ENCODE results near the gene MAP4K5. TPM values are rescaled to one million over a fixed set of nuclear protein-coding genes. Genes with fewer than 3 reads are reported as not detected.
A peak's percentile ranks its signal among the peaks of the same experiment; 100 is the strongest.
"Not testable (repeated sequence)": the region's sequence is repeated elsewhere in the genome, so short reads cannot be mapped to it uniquely, and the experiment has no call there.

The MAP4K5 gene
- total RNA-seq, 1 donor from 2014 or later: 85.2 TPM

- FAIRE-seq (no peak), DNase-seq (ENCODE audit: low spot score in 2 of 2) (no peak)
These were observed 904 bp upstream of the MAP4K5 start for GRCh38 chr14:50533241-50533705.

GRCh38 chr14:50531595-50532501 is 521 bp downstream of the MAP4K5 start:
- FAIRE-seq (no peak), DNase-seq (ENCODE audit: low spot score in 2 of 2) (peak in 1 of 2 donors; percentile 30)

- DNase-seq (ENCODE audit: low spot score in 2 of 2): no peak
- FAIRE-seq: no peak
These were observed 1.5 kb downstream of the MAP4K5 start for GRCh38 chr14:50530794-50531365.

- DNase-seq (ENCODE audit: low spot score in 2 of 2): no peak
- no peak for FAIRE-seq
These were observed 2.0 kb downstream of the MAP4K5 start for GRCh38 chr14:50530358-50530757.

- FAIRE-seq: no peak
- no peak for DNase-seq (ENCODE audit: low spot score in 2 of 2)
These were observed 2.8 kb downstream of the MAP4K5 start for GRCh38 chr14:50529288-50530179.

GRCh38 chr14:50528000-50528399 is 4.4 kb downstream of the MAP4K5 start:
- no peak for FAIRE-seq
- DNase-seq (ENCODE audit: low spot score in 2 of 2): no peak

GRCh38 chr14:50524731-50525515 is 7.4 kb downstream of the MAP4K5 start:
- DNase-seq (ENCODE audit: low spot score in 2 of 2) (no peak), FAIRE-seq (no peak)

GRCh38 chr14:50524060-50524459 is 8.3 kb downstream of the MAP4K5 start:
- no peak for FAIRE-seq

DNA sequence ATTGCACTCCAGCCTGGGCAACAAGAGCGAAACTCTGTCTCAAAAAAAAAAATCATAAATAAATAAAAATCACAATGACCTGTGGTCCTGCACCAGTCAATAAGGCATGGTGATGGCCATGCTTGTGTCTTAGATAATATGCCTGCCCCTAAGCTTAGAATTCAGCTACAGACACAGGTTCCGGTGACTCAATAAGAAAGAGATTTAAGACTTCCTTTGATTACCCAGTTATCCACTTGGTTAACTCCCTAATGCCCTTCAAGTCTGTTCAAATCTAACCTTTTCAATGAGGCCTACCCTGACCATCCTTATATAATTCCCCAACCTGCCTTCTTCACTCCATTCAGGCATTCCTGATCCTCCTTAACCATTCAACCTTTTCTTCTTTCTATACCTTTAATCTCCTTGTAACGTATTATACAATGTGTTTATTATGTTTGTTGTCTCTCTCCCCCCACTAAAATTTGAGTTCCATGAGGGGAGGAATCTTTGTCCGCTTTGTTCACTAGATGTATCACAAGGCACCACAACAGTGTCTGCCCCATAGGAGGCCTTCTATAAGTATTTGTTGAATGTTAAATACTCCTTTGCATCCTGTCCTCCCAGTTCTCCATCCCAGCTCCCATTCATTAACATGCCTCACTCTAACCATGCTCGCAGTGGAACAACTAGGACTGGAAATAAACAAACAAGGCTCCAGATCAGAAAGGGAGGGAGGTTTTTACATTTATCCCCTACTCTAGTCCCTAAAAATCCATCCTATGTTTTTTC is 8.9 kb downstream of the MAP4K5 start:
- FAIRE-seq: no peak
- DNase-seq (ENCODE audit: low spot score in 2 of 2): no peak

More at GRCh38 chr14:50524060-50524459, 8.3 kb downstream of the MAP4K5 start:
- no peak for DNase-seq (ENCODE audit: low spot score in 2 of 2)

DNA sequence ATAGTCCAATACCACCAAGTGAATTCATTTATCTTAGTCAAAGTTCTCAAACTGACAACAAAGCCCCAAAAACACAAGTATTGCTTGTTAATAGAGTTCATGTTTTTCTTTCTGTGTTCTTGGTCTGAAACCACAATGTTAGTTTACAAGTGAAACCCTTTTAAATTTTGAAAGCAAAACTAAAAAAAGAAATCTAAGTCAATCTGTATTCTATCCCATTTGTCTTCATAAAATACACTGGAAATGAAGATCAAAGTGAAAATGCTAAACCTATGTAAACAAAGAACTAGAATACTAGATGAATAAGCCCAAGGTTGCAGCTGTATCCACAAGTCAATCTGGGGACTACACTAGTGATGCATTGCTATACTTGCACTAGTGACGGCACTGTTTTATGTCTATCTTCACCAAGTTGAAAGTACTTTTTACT is 10.4 kb downstream of the MAP4K5 start:
- peak; percentile 8 for FAIRE-seq
- no peak for DNase-seq (ENCODE audit: low spot score in 2 of 2)

DNA sequence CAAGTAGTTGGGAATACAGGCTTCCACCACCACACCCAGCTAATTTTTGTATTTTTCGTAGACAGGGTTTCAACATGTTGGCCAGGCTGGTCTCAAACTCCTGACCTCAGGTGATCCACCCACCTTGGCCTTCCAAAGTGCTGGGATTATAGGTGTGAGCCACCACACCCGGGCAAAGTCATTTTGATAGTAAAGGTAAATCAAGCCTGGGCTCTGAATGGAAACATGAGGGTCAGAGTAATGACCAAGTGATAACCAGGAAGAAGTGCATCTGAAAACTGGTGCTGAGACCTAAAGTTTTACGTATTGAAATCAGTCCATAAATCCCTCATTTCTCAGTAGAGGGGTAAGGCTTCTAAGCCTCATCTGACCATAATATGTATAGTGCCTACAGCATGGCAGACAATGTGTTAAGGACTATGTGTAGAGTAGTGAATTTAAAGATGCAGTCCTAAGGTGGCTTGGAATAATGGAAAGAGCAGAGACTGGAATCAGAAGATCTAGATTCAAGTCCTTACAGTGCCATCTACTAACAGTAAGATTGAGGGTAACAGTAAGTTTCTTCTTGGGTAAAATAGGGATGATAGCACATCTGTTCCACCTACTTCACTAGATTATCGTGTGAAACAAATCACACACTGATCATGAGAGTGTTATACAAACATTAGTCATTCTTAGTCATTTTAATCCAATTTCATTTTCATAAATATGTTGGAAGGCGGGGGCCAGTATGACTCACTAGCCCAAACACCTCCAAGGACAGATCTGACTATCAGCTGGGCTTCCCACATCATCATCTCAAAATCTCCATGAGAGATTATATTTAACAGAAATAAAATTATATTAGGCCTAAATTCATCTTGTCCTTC is 11.2 kb downstream of the MAP4K5 start:
- no peak for DNase-seq (ENCODE audit: low spot score in 2 of 2)
- no peak for FAIRE-seq

GRCh38 chr14:50516091-50516490 is 16.3 kb downstream of the MAP4K5 start:
- FAIRE-seq: no peak

GRCh38 chr14:50512463-50512862 is 19.9 kb downstream of the MAP4K5 start:
- no peak for DNase-seq (ENCODE audit: low spot score in 2 of 2)
- FAIRE-seq: no peak

More at GRCh38 chr14:50516091-50516490, 16.3 kb downstream of the MAP4K5 start:
- no peak for DNase-seq (ENCODE audit: low spot score in 2 of 2)

DNA sequence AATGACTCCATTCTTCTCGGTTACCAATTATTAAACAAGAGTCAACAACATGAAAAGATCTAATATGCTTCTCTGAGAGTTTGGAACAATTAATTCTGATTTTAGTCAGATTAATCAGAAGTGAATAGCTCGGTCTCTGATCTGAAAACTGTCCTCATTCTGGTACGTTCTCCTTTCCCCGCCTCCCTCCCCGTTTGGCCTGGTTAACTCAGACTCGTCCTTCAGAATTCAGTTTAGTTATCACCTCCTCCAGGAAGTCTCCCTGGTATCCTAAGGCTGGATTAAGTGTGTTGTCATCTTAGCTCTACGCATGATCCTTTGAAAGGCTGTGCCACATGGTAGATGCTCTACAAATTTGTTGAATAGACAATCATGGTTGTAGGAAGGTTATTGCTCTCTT is 22.2 kb downstream of the MAP4K5 start:
- no peak for DNase-seq (ENCODE audit: low spot score in 2 of 2)
- no peak for FAIRE-seq

GRCh38 chr14:50507078-50507477 is 25.3 kb downstream of the MAP4K5 start:
- FAIRE-seq; DNase-seq (ENCODE audit: low spot score in 2 of 2): not testable (repeated sequence)

DNA sequence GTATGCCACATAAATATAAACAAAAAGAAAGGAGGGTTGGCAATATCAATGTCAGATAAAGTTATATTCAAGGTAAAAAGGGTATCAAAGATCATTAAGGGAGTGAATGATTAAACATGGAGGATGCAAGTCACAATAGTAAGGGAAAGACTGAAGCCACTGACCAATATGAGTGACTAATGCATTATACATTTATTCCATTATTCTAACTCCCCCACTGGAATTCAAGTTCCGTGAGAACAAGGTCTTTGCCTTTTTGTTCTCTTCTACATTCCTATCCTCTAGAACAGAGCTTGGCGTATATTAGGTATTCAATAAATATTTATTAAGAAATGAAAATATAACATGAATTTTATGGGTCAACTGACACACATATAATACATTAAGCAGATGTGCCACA is 30.7 kb downstream of the MAP4K5 start:
- FAIRE-seq: no peak
- DNase-seq (ENCODE audit: low spot score in 2 of 2): no peak

GRCh38 chr14:50497351-50497750 is 35.0 kb downstream of the MAP4K5 start:
- DNase-seq (ENCODE audit: low spot score in 2 of 2) (no peak), FAIRE-seq (no peak)

GRCh38 chr14:50489851-50490250 is 42.5 kb downstream of the MAP4K5 start:
- FAIRE-seq: no peak

More at GRCh38 chr14:50489851-50490250, 42.5 kb downstream of the MAP4K5 start:
- DNase-seq (ENCODE audit: low spot score in 2 of 2): no peak

All from frontal cortex (tissue), 4 donors.